Astrocyte of the cerebellum (primary cell): ENCODE measurements around the gene PALM.

ENCODE experiments used
- DNase-seq: peaks from one replicate; pipeline ENCODE4 v3.0.0-alpha.2; 2011; ENCODE audit warnings: low read depth
- H3K4me3 ChIP-seq: 2 replicates; pipeline ENCODE4 v1.5.1; 2011; ENCODE audit warnings: mild to moderate bottlenecking, low read depth, low read length, moderate library complexity
- CTCF ChIP-seq: IDR thresholded peaks from 2 replicates; pipeline ENCODE4 v1.5.1; 2012; ENCODE audit warnings: low read length, low read depth, moderate library complexity, mild to moderate bottlenecking; ENCODE audit errors: missing control alignments
- in situ Hi-C: cut with HindIII; loops from 2 replicates; pipeline ENCODE4 v1.10.0; 2017; ENCODE audit warnings: low sequenced_read_pairs

Gene PALM

GRCh38 chr19:676339-677105 lies 32.2 kb upstream of the PALM start, which contains the start of gene FSTL3:
TSS of gene FSTL3 (plus strand) at chr19:676392. CDS start at chr19:676424, 32 bp downstream.
- no peak for TF ChIP-seq CTCF
- H3K4me3 ChIP-seq: peak within 1 kb of the TSS; percentile 56
- DNase-seq: no peak
- in situ Hi-C loops: no loop called here

- in situ Hi-C loops: no loop called here
- no peak for TF ChIP-seq CTCF
- peak overlapping the region; percentile 56 for H3K4me3 ChIP-seq
- DNase-seq: peak; percentile 35
Measured at GRCh38 chr19:677201-677600, 31.5 kb upstream of the PALM start.

- no peak for TF ChIP-seq CTCF
- no peak for DNase-seq
- H3K4me3 ChIP-seq: peak overlapping the region; percentile 56
- in situ Hi-C loops: no loop called here
Measured at GRCh38 chr19:677601-678436, 30.9 kb upstream of the PALM start.

- TF ChIP-seq CTCF: no peak
- in situ Hi-C loops: no loop called here
- H3K4me3 ChIP-seq: peak overlapping the region; percentile 54
- no peak for DNase-seq
Measured at GRCh38 chr19:678791-679388, 29.8 kb upstream of the PALM start.

GRCh38 chr19:679418-680286 lies 29.1 kb upstream of the PALM start:
- DNase-seq: peak; percentile 35
- H3K4me3 ChIP-seq: peak overlapping the region; percentile 54
- no peak for TF ChIP-seq CTCF
- in situ Hi-C loops: no loop called here
